Stimulated activated CD8-positive, alpha-beta memory T cell treated with anti-CD3 and anti-CD28 coated beads, Interleukin-4, amount 100 ng/mL, for 24 hours (primary cell): ENCODE results near the gene PRRG2.

Source experiments
- DNase-seq: peaks from one replicate; pipeline ENCODE4 v3.0.0-alpha.2; 2020; ENCODE audit warnings: low read depth

The PRRG2 gene

GRCh38 chr19:49557641-49558325 is 23.3 kb upstream of the PRRG2 start:
- no peak for DNase-seq

GRCh38 chr19:49558591-49558990 is 22.5 kb upstream of the PRRG2 start:
- no peak for DNase-seq

- no peak for DNase-seq
Measured at GRCh38 chr19:49559443-49559842, 21.7 kb upstream of the PRRG2 start.

- DNase-seq: no peak
Measured at GRCh38 chr19:49559928-49560327, 21.2 kb upstream of the PRRG2 start.

- no peak for DNase-seq
Measured at GRCh38 chr19:49560358-49560900, 20.7 kb upstream of the PRRG2 start.

GRCh38 chr19:49564616-49565045 is 16.5 kb upstream of the PRRG2 start:
- DNase-seq: no peak

GRCh38 chr19:49565261-49565660 is 15.9 kb upstream of the PRRG2 start:
- DNase-seq: no peak

GRCh38 chr19:49566302-49566701 is 14.8 kb upstream of the PRRG2 start:
- no peak for DNase-seq

- no peak for DNase-seq
Measured at GRCh38 chr19:49567861-49568441, 13.2 kb upstream of the PRRG2 start.

GRCh38 chr19:49570138-49570856 is 10.8 kb upstream of the PRRG2 start:
- DNase-seq: no peak

- no peak for DNase-seq
Measured at GRCh38 chr19:49570997-49571676, 10.0 kb upstream of the PRRG2 start.

- DNase-seq: no peak
Measured at GRCh38 chr19:49573009-49573408, 8.1 kb upstream of the PRRG2 start.

GRCh38 chr19:49573425-49573824 is 7.7 kb upstream of the PRRG2 start:
- DNase-seq: no peak

- no peak for DNase-seq
Measured at GRCh38 chr19:49574206-49574755, 6.8 kb upstream of the PRRG2 start.

GRCh38 chr19:49579193-49579592 is 1.9 kb upstream of the PRRG2 start:
- no peak for DNase-seq

GRCh38 chr19:49579947-49580263 is 1.2 kb upstream of the PRRG2 start:
- no peak for DNase-seq

- DNase-seq: peak; percentile 92
Measured at GRCh38 chr19:49580264-49581006, 681 bp upstream of the PRRG2 start, which contains the start of gene NOSIP. Gene NOSIP, minus strand, starts transcription at chr19:49580556. Its CDS starts 19,865 bp downstream, at chr19:49560691.

GRCh38 chr19:49583239-49583638 is 2.1 kb downstream of the PRRG2 start:
- DNase-seq: no peak

- DNase-seq: no peak
Measured at GRCh38 chr19:49585023-49585422, 3.9 kb downstream of the PRRG2 start.

- no peak for DNase-seq
Measured at GRCh38 chr19:49587227-49587626, 6.1 kb downstream of the PRRG2 start.

- no peak for DNase-seq
Measured at GRCh38 chr19:49588365-49589122, 7.4 kb downstream of the PRRG2 start.
